Activated CD4-positive, alpha-beta T cell treated with anti-CD3 and anti-CD28 coated beads for 1 hour (primary cell): ENCODE data around the gene DNAJC28.
"Not testable (repeated sequence)": the region's sequence is repeated elsewhere in the genome, so short reads cannot be mapped to it uniquely, and the experiment has no call there.

ENCODE experiments used
- DNase-seq: peaks from one replicate; pipeline ENCODE4 v3.0.0-alpha.2; 2020

Gene DNAJC28

GRCh38 chr21:33491373-33492102 lies at the start of gene DNAJC28:
TSS of gene DNAJC28 (minus strand) at chr21:33491716. CDS start at chr21:33489393, 2,323 bp downstream.
- DNase-seq = peak; percentile 92

GRCh38 chr21:33541105-33541711 lies 49.7 kb upstream of the DNAJC28 start:
- no peak for DNase-seq

- DNase-seq = no peak
Observed at GRCh38 chr21:33540711-33541104, 49.2 kb upstream of the DNAJC28 start.

GRCh38 chr21:33539616-33540015 lies 48.1 kb upstream of the DNAJC28 start:
- no peak for DNase-seq

- no peak for DNase-seq
Observed at GRCh38 chr21:33537212-33537611, 45.7 kb upstream of the DNAJC28 start.

GRCh38 chr21:33531007-33531406 lies 39.5 kb upstream of the DNAJC28 start:
- DNase-seq = no peak

GRCh38 chr21:33522953-33523349 lies 31.4 kb upstream of the DNAJC28 start:
- no peak for DNase-seq

GRCh38 chr21:33522297-33522952 lies 30.9 kb upstream of the DNAJC28 start:
- no peak for DNase-seq

- no peak for DNase-seq
Observed at GRCh38 chr21:33518899-33519298, 27.4 kb upstream of the DNAJC28 start.

- no peak for DNase-seq
Observed at GRCh38 chr21:33514229-33514628, 22.7 kb upstream of the DNAJC28 start.

GRCh38 chr21:33512481-33512880 lies 21.0 kb upstream of the DNAJC28 start:
- DNase-seq = no peak

GRCh38 chr21:33511639-33512038 lies 20.1 kb upstream of the DNAJC28 start:
- no peak for DNase-seq

- DNase-seq = no peak
Observed at GRCh38 chr21:33510826-33511225, 19.3 kb upstream of the DNAJC28 start.

- not testable (repeated sequence) for DNase-seq
Observed at GRCh38 chr21:33507003-33507402, 15.5 kb upstream of the DNAJC28 start.

- DNase-seq = no peak
Observed at GRCh38 chr21:33505833-33506232, 14.3 kb upstream of the DNAJC28 start.

- DNase-seq = no peak
Observed at GRCh38 chr21:33496345-33496744, 4.8 kb upstream of the DNAJC28 start.

- no peak for DNase-seq
Observed at GRCh38 chr21:33495743-33496142, 4.2 kb upstream of the DNAJC28 start.

- DNase-seq = no peak
Observed at GRCh38 chr21:33493756-33494155, 2.2 kb upstream of the DNAJC28 start.

GRCh38 chr21:33492571-33492970 lies 1.1 kb upstream of the DNAJC28 start:
- DNase-seq = no peak

GRCh38 chr21:33490991-33491372 lies 534 bp downstream of the DNAJC28 start:
- no peak for DNase-seq

- no peak for DNase-seq
Observed at GRCh38 chr21:33488936-33489335, 2.6 kb downstream of the DNAJC28 start.

GRCh38 chr21:33487996-33488395 lies 3.5 kb downstream of the DNAJC28 start:
- no peak for DNase-seq

GRCh38 chr21:33481314-33481943 lies 10.1 kb downstream of the DNAJC28 start:
- DNase-seq = no peak
